Skin epidermis (tissue), 12 donors: ENCODE results near the gene SYS1.

Experiments
- H3K27ac ChIP-seq, 21 experiments: fragments of 200-600 bp; sonication (generic) in 11 of 21; one replicate each; pipeline ENCODE4 v1.5.0; 2020; ENCODE audit warnings: mild to moderate bottlenecking in 3 of 21, inconsistent platforms in 2 of 21, moderate library complexity in 2 of 21
- H3K4me3 ChIP-seq, 7 experiments: fragments of 200-600 bp; sonication (generic) in 2 of 7; one replicate each; pipeline ENCODE4 v1.5.0; 2020; ENCODE audit warnings: inconsistent platforms in 2 of 7, mild to moderate bottlenecking in 2 of 7, moderate library complexity in 1 of 7

SYS1 gene

DNA sequence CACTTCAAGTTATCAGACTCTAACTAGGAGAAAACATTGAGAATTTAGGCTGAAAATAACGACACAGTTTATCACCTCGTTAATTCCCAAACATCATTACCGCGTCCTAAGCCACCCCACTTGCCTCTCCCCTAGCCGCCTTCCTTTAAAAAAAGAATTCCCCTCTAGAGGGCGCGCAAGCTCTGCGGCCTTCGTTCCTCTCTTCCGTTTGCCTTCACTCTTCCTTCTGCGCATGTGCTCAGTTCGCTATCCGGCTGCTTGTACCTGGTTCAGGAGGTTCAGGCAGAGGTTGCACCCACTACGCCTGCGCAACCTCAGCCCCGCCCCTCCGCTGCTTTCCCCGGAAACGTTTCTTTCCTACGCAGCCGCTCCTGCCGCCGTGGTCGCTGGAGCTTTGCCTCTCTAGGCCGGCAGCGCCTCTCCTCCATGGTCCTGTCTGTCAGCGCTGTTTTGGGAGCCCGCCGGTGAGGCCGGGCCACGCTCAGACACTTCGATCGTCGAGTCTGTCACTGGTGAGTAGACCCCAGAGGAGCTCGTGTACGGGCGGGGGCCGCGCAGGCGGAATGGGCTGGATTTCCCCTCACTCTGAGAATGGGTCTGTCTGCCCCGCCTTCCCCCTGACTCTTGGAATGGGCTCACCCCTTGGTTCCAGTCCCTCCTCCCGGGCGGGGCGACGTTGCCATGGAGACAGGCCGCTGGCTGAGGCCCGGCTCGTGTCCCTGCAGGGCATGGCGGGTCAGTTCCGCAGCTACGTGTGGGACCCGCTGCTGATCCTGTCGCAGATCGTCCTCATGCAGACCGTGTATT is at the start of gene SYS1:
SYS1 (plus strand) TSS at position 353 of the 807 bp plus-strand sequence; CDS start at position 729, 376 bp downstream.
- peak within 1 kb of the TSS; percentile 79 to 99 (median 94) for H3K27ac ChIP-seq
- peak within 1 kb of the TSS; percentile 49 to 83 (median 62) for H3K4me3 ChIP-seq

- Histone ChIP-seq H3K4me3 (no peak overlapping the region), H3K27ac (no peak overlapping the region)
Observed at GRCh38 chr20:45313943-45314342, 49.0 kb upstream of the SYS1 start.

GRCh38 chr20:45315672-45316071 is 47.3 kb upstream of the SYS1 start:
- Histone ChIP-seq H3K4me3 (no peak overlapping the region), H3K27ac (no peak overlapping the region)

DNA sequence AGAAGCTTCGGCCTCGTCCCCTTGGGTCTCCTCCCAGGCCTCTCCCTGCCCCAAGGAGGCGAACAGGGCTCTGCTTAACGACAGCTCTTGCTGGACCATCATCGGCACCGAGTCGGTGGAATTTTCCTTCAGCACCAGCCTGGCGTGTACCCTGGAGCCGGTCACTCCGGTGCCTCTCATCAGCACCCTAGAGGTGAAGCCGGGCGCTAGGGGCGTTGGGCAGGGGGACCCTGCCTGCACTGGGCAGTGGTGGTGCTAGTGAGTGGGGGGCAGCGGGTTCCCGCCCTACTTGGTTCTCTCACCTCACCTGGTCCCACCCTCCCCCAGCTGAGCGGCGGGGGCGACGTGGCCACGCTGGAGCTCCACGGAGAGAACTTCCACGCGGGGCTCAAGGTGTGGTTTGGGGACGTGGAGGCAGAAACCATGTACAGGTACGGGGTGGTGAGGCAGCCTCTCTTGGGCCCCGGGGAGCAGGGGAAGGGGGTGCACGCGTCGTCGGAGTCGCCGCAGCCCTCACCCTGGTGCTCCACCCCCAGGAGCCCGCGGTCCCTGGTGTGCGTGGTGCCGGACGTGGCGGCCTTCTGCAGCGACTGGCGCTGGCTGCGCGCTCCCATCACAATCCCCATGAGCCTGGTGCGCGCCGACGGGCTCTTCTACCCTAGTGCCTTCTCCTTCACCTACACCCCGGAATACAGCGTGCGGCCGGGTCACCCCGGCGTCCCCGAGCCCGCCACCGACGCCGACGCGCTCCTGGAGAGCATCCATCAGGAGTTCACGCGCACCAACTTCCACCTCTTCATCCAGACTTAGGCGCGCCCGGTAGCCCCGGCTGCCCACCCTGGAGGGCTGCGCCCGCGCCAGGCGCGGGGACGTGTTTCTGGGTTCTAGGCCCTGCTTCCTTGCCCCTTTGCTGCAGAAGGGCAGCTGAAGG is 46.5 kb upstream of the SYS1 start:
- H3K4me3 ChIP-seq = no peak overlapping the region
- no peak overlapping the region for H3K27ac ChIP-seq

DNA sequence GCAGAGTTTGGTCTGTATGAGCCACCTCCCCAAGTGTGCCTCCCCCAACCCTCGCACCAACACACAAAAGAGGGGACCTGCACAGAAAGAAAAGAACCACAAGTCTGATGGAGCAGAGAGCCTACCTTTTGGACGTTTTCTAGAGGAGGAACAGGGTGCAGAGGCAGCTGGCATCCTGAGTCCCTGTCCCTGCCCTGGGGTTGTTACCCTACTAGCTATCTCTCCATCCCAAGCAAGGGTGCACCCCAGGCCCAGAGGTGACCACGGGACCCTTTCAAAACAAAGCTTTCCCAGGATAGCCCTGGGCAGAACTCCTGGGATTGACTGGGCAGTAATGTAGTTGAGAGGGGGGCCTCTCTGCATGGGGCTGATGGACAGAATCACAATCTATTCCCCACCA is 45.1 kb upstream of the SYS1 start:
- no peak overlapping the region for H3K27ac ChIP-seq

GRCh38 chr20:45318386-45318939 is 44.5 kb upstream of the SYS1 start:
- no peak overlapping the region for H3K4me3 ChIP-seq
- no peak overlapping the region for H3K27ac ChIP-seq

More for the DNA sequence above, 45.1 kb upstream of the SYS1 start:
- no peak overlapping the region for H3K4me3 ChIP-seq

DNA sequence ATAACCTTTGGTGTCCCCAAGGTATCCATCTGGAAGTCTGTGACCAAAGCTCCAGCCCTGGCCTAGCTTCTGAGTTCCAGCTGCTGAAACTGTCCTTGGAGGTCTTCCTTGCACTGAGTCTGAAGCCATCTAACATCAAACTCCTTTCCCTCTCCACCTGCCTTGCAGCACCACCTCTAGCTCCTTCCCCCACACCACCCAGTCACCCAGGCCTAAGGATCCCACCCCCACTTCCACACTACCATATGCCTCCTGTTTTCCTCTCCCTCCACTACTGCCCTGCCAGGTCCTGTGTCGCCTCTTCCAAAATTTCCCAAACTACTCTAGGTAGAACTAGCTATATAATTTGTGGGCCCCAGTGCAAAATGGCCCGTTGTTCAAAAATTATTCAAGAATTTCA is 44.0 kb upstream of the SYS1 start:
- Histone ChIP-seq H3K27ac (no peak overlapping the region), H3K4me3 (no peak overlapping the region)

DNA sequence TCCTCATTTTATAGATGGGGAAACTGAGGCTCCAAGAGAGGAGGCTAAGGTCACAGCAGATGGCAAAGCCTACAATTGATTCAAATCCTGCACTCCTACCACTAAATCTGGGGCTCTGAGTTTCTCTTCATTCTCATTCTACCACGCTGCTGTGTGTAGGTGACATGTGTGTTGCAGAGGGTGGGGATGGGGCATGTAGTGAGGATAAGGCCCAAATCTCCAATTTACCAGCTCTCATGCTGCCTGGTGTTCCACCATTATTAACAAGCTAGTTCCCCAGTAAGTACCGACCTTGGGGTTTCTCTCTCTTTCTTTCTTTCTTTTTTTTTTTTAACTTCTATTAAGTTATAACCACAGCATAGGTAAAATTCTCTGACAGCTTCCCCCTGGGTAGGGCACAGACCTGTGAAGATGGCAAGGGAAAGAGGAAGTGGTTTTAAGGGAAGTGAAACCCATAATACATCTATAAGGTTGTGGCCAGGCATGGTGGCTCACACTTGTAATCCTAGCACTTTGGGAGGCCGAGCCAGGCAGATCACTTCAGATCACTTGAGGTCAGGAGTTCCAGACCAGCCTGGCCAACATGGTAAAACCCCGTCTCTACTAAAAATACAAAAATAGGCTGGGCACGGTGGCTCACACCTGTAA is 41.9 kb upstream of the SYS1 start:
- Histone ChIP-seq H3K4me3 (no peak overlapping the region), H3K27ac (peak overlapping the region in 1 of 21 experiments; percentile 42)

- no peak overlapping the region for H3K27ac ChIP-seq
- H3K4me3 ChIP-seq = no peak overlapping the region
Observed at GRCh38 chr20:45322952-45323383, 40.0 kb upstream of the SYS1 start.

DNA sequence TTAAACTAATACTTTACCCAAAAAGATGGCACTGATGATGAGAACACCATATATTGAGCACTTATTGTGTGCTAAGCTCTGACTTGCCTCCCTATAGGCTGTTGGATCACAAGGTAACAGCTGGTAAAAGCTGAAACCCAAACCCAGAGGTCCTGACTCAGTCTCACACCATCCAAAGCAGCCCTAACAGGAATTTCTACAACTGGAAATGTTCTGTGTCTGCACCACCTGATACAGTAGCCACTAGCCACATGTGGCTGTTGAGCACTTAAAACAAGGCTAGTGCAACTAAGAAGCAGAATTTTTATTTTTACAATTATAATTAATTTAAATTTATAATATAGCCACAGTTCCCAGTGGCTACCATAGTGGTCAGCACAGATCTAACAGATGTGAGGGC is 39.2 kb upstream of the SYS1 start:
- H3K27ac ChIP-seq = no peak overlapping the region
- H3K4me3 ChIP-seq = no peak overlapping the region

- Histone ChIP-seq H3K4me3 (no peak overlapping the region), H3K27ac (no peak overlapping the region)
Observed at GRCh38 chr20:45325371-45325770, 37.6 kb upstream of the SYS1 start.

GRCh38 chr20:45328451-45328850 is 34.5 kb upstream of the SYS1 start:
- Histone ChIP-seq H3K4me3 (no peak overlapping the region), H3K27ac (no peak overlapping the region)

DNA sequence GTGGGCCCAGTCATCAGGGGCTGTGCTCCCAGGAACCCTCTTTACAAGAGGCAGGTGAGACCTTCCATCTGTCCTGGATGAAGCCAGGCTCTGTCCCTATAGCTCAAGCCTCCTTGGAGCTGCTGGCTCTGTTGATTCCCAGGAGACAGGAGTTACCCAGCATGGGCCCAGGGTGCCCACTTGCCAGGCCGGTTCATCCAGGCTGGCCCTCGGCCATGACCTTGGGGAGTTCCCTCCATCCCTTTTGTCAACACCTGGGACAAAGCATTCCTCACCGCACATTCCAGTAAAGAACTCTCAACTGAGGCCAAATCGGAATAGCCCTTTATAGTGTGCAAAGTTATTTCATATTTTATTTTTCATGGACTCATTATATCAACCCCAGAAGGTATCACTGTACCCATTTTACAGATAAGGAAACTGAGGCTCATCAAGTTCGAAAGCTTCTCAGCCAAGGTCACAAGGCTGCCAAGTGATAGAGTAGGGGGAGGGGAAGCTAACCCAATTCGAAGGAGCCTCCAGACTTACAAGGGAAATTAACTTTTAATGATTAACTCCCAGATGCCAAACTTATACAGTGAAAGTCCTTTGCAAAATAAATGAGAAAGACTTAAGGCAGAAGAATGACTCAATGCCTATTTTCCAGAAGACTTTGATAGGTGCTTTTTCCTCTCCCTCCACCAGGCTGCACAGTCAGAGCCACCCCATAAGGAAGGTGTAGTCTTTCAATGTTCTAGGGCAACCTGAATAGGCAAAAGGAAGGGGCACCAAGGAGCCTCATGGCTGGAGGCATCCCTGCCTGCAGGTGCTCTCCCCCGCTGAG is 33.2 kb upstream of the SYS1 start:
- H3K27ac ChIP-seq = peak overlapping the region in 1 of 21 experiments; percentile 30
- no peak overlapping the region for H3K4me3 ChIP-seq

- Histone ChIP-seq H3K27ac (no peak overlapping the region), H3K4me3 (no peak overlapping the region)
Observed at GRCh38 chr20:45330476-45330875, 32.5 kb upstream of the SYS1 start.

DNA sequence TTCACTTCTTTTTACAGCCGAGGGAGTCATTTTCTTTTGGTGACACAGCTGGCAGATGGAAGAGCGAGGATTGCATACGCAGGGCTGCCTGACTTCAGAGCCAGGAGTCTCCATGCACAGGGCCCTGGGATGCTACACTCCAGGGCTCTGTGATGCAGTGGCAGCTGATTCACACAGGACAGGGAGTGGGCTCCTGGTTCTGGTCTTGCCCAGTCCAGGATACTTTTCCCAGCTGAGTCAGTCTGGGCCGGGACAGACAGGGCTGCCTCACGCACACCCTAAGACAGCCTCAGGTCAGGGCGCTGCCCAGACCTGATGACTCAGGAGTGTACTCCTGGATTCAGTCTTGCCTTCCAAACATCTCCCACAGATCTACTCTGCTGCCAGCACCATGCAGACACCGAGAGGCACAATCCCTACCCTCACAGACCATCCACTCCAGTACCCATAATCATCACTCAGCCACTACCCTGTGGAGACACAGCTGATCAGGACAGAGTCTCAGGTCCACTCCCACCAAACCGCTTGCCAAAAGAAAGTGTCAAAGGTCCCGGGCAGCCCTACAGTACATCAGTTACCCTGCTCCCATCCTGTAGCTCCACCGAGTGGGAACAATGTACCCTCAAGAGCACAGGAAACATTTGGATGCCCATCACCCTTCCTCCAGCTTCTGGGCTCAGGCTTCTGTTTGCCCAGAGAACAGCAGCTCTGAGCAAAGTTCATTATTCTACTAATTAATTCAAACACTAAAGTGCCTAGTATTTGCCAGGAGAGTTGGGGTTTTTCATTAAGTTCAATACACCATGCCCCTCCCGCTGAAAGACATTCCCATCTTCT is 26.2 kb upstream of the SYS1 start:
- Histone ChIP-seq H3K27ac (peak overlapping the region in 19 of 21 experiments; percentile 44 to 95 (median 72)), H3K4me3 (no peak overlapping the region)

- no peak overlapping the region for H3K4me3 ChIP-seq
- H3K27ac ChIP-seq = peak overlapping the region in 20 of 21 experiments; percentile 27 to 95 (median 71)
Observed at GRCh38 chr20:45337367-45338120, 25.4 kb upstream of the SYS1 start.
